Loucy (cell line): Measurements from ENCODE around the gene MMEL1.
"Not testable (repeated sequence)": the region's sequence is repeated elsewhere in the genome, so short reads cannot be mapped to it uniquely, and the experiment has no call there.

ENCODE experiments used
- H2AFZ ChIP-seq: fragments of 200-600 bp; sonication (generic); 2 replicates; pipeline ENCODE4 v1.6.0; 2016; ENCODE audit warnings: antibody characterized with exemption, mild to moderate bottlenecking, low read length, moderate library complexity
- H3F3A ChIP-seq: fragments of 200-600 bp; 2 replicates; pipeline ENCODE4 v1.6.0; 2016; ENCODE audit warnings: antibody characterized with exemption, low read depth, mild to moderate bottlenecking
- H3K27me3 ChIP-seq: fragments of 200-600 bp; sonication (generic); 2 replicates; pipeline ENCODE4 v1.6.1; 2014; ENCODE audit warnings: low read length, mild to moderate bottlenecking; ENCODE audit not compliant: insufficient read depth, poor library complexity, severe bottlenecking
- H3K36me3 ChIP-seq: fragments of 200-600 bp; sonication (generic); 2 replicates; pipeline ENCODE4 v1.6.1; 2016; ENCODE audit warnings: low read length; ENCODE audit not compliant: insufficient read depth
- H3K4me1 ChIP-seq: fragments of 200-600 bp; sonication (generic); 2 replicates; pipeline ENCODE4 v1.5.1; 2014; ENCODE audit warnings: low read length, mild to moderate bottlenecking; ENCODE audit not compliant: insufficient read depth, poor library complexity, severe bottlenecking
- H3K4me2 ChIP-seq: fragments of 200-600 bp; sonication (generic); 2 replicates; pipeline ENCODE4 v1.6.0; 2014; ENCODE audit warnings: antibody characterized with exemption, low read length, low read depth, mild to moderate bottlenecking; ENCODE audit not compliant: poor library complexity, severe bottlenecking
- H3K4me3 ChIP-seq: fragments of 200-600 bp; sonication (generic); 2 replicates; pipeline ENCODE4 v1.5.1; 2014; ENCODE audit warnings: low read length, mild to moderate bottlenecking, mixed read lengths; ENCODE audit not compliant: poor library complexity, severe bottlenecking
- H3K79me2 ChIP-seq: fragments of 200-600 bp; sonication (generic); 2 replicates; pipeline ENCODE4 v1.6.1; 2014; ENCODE audit warnings: low read length; ENCODE audit not compliant: insufficient read depth
- H3K9ac ChIP-seq: fragments of 200-600 bp; sonication (generic); 2 replicates; pipeline ENCODE4 v1.6.0; 2014; ENCODE audit warnings: mild to moderate bottlenecking, low read depth, low read length, moderate library complexity; ENCODE audit not compliant: poor library complexity, severe bottlenecking
- H3K9me2 ChIP-seq: fragments of 200-600 bp; sonication (generic); replicated peaks from 2 replicates; pipeline ENCODE4 v1.6.1; 2016; ENCODE audit warnings: low read depth, low read length, mixed read lengths
- H3K9me3 ChIP-seq: fragments of 200-600 bp; sonication (generic); 2 replicates; pipeline ENCODE4 v1.6.1; 2014; ENCODE audit warnings: mild to moderate bottlenecking, antibody characterized with exemption, low read length, low read depth; ENCODE audit not compliant: insufficient read depth
- H4K20me1 ChIP-seq: fragments of 200-600 bp; sonication (generic); 2 replicates; pipeline ENCODE4 v1.6.0; 2014; ENCODE audit warnings: antibody characterized with exemption, low read length, mild to moderate bottlenecking; ENCODE audit not compliant: insufficient read depth, poor library complexity, severe bottlenecking
- EZH2phosphoT487 ChIP-seq: fragments of 200-600 bp; IDR thresholded peaks from 2 replicates; pipeline ENCODE4 v1.6.1; 2018; ENCODE audit warnings: antibody characterized with exemption, mild to moderate bottlenecking, moderate library complexity, borderline replicate concordance
- TF ChIP-seq, protein P1 (sequence below): fragments of 200-600 bp; sonication (generic); conservative IDR thresholded peaks from 2 replicates; pipeline ENCODE4 v1.5.1; 2014; ENCODE audit warnings: mild to moderate bottlenecking, antibody characterized with exemption, low read length

MMEL1 gene

DNA sequence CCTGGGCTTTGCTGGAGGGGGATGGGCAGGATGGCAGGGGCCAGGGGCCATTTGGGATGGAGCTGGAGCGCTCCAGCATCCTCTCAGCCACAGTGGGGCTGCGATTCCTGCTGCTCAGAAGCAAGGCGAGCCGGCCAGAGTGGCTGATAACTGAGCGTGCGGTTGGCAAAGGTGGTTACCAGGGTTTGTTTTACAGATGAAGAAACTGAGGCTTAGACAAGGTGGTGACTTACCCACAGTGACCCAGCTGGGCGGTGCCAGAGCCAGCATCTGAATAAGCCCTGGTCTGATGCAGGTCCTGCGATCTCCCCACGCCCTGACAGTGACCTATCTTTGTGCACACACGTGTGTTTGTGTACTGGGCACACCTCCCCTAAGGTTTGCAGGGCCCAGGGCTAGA lies 52.1 kb downstream of the MMEL1 start:
- peaks cover 21% of the 10 kb centered on the region for H3K4me1 ChIP-seq
- no peak overlapping the region for H2AFZ ChIP-seq
- H4K20me1 ChIP-seq, result no peaks in the 10 kb centered on the region
- no peaks in the 10 kb centered on the region for H3K9me3 ChIP-seq
- no peaks in the 10 kb centered on the region for H3F3A ChIP-seq
- H3K27me3 ChIP-seq, result no peaks in the 10 kb centered on the region
- no peak overlapping the region for H3K4me2 ChIP-seq
- no peaks in the 10 kb centered on the region for H3K36me3 ChIP-seq
- H3K9me2 ChIP-seq, result no peaks in the 10 kb centered on the region
- TF ChIP-seq, protein P1, sequence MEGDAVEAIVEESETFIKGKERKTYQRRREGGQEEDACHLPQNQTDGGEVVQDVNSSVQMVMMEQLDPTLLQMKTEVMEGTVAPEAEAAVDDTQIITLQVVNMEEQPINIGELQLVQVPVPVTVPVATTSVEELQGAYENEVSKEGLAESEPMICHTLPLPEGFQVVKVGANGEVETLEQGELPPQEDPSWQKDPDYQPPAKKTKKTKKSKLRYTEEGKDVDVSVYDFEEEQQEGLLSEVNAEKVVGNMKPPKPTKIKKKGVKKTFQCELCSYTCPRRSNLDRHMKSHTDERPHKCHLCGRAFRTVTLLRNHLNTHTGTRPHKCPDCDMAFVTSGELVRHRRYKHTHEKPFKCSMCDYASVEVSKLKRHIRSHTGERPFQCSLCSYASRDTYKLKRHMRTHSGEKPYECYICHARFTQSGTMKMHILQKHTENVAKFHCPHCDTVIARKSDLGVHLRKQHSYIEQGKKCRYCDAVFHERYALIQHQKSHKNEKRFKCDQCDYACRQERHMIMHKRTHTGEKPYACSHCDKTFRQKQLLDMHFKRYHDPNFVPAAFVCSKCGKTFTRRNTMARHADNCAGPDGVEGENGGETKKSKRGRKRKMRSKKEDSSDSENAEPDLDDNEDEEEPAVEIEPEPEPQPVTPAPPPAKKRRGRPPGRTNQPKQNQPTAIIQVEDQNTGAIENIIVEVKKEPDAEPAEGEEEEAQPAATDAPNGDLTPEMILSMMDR, result no peak
- TF ChIP-seq EZH2phosphoT487, result no peak
- no peak overlapping the region for H3K9ac ChIP-seq
- H3K4me3 ChIP-seq, result no peak overlapping the region
- 0 out of 2 replicates have a peak, but pooled peaks cover 4% of the 10 kb centered on the region for H3K79me2 ChIP-seq

DNA sequence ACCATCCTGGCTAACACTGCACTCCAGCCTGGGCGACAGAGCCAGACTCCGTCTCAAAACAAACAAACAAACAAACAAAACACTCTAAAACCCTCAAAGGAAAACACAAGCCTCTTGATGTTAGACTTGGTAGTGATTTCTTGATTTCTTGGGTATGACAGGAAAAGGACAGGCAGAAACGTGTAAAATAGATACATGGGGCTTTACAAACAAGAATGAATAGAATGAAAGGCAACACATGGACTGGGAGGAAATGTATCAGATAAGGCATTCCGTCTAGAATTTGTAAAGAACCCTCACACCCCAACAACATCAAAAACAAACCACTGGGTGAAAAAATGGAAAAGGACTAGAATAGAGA lies 54.1 kb downstream of the MMEL1 start:
- H3K4me2 ChIP-seq, result no peak overlapping the region
- H3K4me3 ChIP-seq, result no peak overlapping the region
- H3K9me3 ChIP-seq, result no peaks in the 10 kb centered on the region
- no peak overlapping the region for H3K9ac ChIP-seq
- H3K4me1 ChIP-seq, result peaks cover 2% of the 10 kb centered on the region
- H2AFZ ChIP-seq, result no peak overlapping the region
- no peaks in the 10 kb centered on the region for H3K27me3 ChIP-seq
- no peaks in the 10 kb centered on the region for H3K9me2 ChIP-seq
- H3K79me2 ChIP-seq, result no peaks in the 10 kb centered on the region
- H4K20me1 ChIP-seq, result no peaks in the 10 kb centered on the region
- TF ChIP-seq, protein P1, result no peak
- TF ChIP-seq EZH2phosphoT487, result no peak
- H3F3A ChIP-seq, result no peaks in the 10 kb centered on the region
- H3K36me3 ChIP-seq, result no peaks in the 10 kb centered on the region

DNA sequence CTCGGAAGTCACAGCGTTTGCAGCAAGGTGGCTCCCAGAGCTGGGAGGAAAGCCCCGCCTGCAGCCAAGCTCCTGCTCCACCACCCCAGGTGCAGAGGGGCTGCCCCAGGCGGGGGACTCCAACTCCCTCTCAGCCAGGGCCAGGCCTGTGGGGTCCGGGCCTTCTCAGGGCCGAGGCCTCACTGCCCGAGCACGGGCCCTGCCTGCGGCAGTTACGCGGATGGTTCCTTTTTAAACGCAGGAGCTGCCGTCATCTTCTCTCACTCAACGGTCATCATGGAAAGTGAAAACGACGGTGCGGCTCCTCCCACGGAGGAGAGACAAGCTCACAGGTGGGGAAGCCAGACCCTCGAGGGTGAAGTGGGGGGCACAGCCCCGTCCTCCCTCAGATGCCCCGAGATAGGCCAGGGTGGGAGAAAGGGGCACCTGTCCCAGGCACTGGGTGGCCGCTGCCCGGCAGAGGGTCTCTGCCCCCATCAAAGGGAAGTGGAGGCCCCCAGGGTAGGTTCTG lies 55.2 kb downstream of the MMEL1 start:
- not testable (repeated sequence) for H3F3A ChIP-seq, H3K4me1 ChIP-seq, H2AFZ ChIP-seq, H3K4me3 ChIP-seq, H3K9me3 ChIP-seq, H4K20me1 ChIP-seq, H3K36me3 ChIP-seq, H3K4me2 ChIP-seq, H3K79me2 ChIP-seq, H3K9ac ChIP-seq, H3K9me2 ChIP-seq, H3K27me3 ChIP-seq

DNA sequence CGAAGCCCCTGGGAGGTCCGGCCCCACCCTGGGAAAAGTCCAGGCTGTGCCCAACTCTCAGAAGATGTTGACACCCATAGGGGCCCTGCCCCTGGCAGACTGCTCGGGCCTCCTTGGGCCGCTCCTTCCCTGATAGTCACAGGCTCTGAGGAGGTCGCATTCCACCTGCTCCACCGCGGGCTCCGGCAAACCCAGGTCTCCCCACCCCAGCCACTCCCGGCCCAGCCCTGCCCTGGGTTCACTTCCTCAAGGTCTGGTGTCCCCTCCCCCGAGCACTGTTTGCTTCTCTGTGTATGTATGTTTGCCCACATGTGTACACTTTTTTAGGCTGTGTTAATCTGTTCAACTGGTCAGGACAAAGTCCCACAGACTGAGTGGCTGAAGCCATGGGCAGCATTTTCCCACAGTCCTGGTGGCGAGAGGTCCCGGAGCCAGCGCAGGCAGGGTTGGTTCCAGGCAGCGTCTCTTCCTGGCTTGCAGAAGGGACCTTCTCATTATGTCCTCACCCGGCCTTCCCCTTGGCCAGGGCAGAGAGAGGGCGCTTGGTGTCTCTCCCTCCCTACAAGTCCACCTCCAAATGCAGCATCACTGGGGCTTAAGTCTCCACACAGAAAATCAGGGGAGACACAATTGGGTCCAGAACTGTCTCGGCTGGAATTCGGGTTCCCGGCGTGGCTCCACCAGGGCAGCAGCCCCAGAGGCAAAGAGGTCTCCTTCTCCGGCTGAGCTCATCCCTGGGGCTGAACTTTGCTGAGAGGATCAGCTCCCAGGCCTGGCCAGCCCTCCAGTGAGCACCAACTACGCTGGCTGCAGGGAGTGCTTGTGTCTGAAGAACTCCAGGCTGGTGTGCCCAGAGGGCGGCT lies 56.8 kb downstream of the MMEL1 start:
- Histone ChIP-seq H3K4me1 (no peaks in the 10 kb centered on the region), H3K9me3 (no peaks in the 10 kb centered on the region; the same call in 1 of the 2 replicates), H3K9ac (no peak overlapping the region), H3K9me2 (no peaks in the 10 kb centered on the region), H3F3A (no peaks in the 10 kb centered on the region), H3K36me3 (no peaks in the 10 kb centered on the region), H3K4me2 (no peak overlapping the region), H2AFZ (no peak overlapping the region), H4K20me1 (no peaks in the 10 kb centered on the region), H3K79me2 (no peaks in the 10 kb centered on the region), H3K4me3 (no peak overlapping the region), H3K27me3 (no peaks in the 10 kb centered on the region)
- TF ChIP-seq, protein P1, result no peak
- no peak for TF ChIP-seq EZH2phosphoT487
